Keratinocyte (primary cell): ENCODE results near the gene ADGRL3. TPM values are rescaled to one million over a fixed set of nuclear protein-coding genes. Genes with fewer than 3 reads are reported as not detected.

Source experiments
- DNase-seq: peaks from one replicate; pipeline ENCODE4 v3.0.0-alpha.2; 2011; ENCODE audit warnings: low read depth, missing footprints, low spot score
- FAIRE-seq: peaks from 2 replicates; lab custom pipeline; 2011; peaks lifted over from hg19 to GRCh38; lab: Jason Lieb, UNC
- H2AFZ ChIP-seq: 2 replicates; pipeline ENCODE4 v1.6.0; 2012; ENCODE audit warnings: low read length, control low read depth, inconsistent platforms; ENCODE audit not compliant: control insufficient read depth
- H3K27ac ChIP-seq: 2 replicates; pipeline ENCODE4 v1.5.1; 2011; ENCODE audit warnings: low read length; ENCODE audit not compliant: control insufficient read depth, insufficient read depth
- H3K27me3 ChIP-seq: 3 replicates; pipeline ENCODE4 v1.6.0; 2011; ENCODE audit warnings: low read length; ENCODE audit not compliant: control insufficient read depth, insufficient read depth; ENCODE audit errors: extremely low read depth
- H3K36me3 ChIP-seq, 2 experiments: 2 replicates in 1 of 2; 3 replicates in 1 of 2; pipeline ENCODE4 v1.5.1; 2011; ENCODE audit warnings: low read length in 2 of 2, mild to moderate bottlenecking in 1 of 2; ENCODE audit not compliant: control insufficient read depth in 2 of 2, insufficient read depth in 2 of 2; ENCODE audit errors: extremely low read depth in 1 of 2
- H3K4me1 ChIP-seq: 3 replicates; pipeline ENCODE4 v1.5.1; 2011; ENCODE audit warnings: low read length; ENCODE audit not compliant: control insufficient read depth, insufficient read depth; ENCODE audit errors: extremely low read depth
- H3K4me2 ChIP-seq: 3 replicates; pipeline ENCODE4 v1.6.0; 2011; ENCODE audit warnings: low read depth, low read length; ENCODE audit not compliant: control insufficient read depth, insufficient read depth; ENCODE audit errors: extremely low read depth
- H3K4me3 ChIP-seq, 3 experiments: fragments of 200-600 bp in 1 of 3; sonication (generic) in 1 of 3; 2 replicates in 2 of 3; 3 replicates in 1 of 3; pipeline ENCODE4 v1.5.1; 2011 to 2016; ENCODE audit warnings: low read length in 3 of 3, mild to moderate bottlenecking in 3 of 3, control low read depth in 2 of 3, inconsistent platforms in 1 of 3, low read depth in 1 of 3, mixed read lengths in 1 of 3, mixed run types in 1 of 3, moderate library complexity in 1 of 3; ENCODE audit not compliant: control insufficient read depth in 2 of 3, insufficient read depth in 2 of 3; ENCODE audit errors: extremely low read depth in 1 of 3
- H3K79me2 ChIP-seq: 2 replicates; pipeline ENCODE4 v1.6.0; 2012; ENCODE audit warnings: low read length; ENCODE audit not compliant: control insufficient read depth, insufficient read depth
- H3K9ac ChIP-seq: 3 replicates; pipeline ENCODE4 v1.6.0; 2011; ENCODE audit warnings: low read length; ENCODE audit not compliant: control insufficient read depth, insufficient read depth; ENCODE audit errors: extremely low read depth
- H3K9me1 ChIP-seq: 3 replicates; pipeline ENCODE4 v1.6.0; 2011; ENCODE audit warnings: low read length; ENCODE audit not compliant: control insufficient read depth, insufficient read depth; ENCODE audit errors: extremely low read depth
- H3K9me3 ChIP-seq: 2 replicates; pipeline ENCODE4 v1.5.1; 2012; ENCODE audit warnings: low read depth, low read length; ENCODE audit not compliant: control insufficient read depth
- H4K20me1 ChIP-seq: 3 replicates; pipeline ENCODE4 v1.6.0; 2011; ENCODE audit warnings: low read length; ENCODE audit not compliant: control insufficient read depth, insufficient read depth; ENCODE audit errors: extremely low read depth
- EZH2 ChIP-seq: IDR thresholded peaks from one replicate; pipeline ENCODE4 v1.6.1; 2012; ENCODE audit warnings: inconsistent platforms, mild to moderate bottlenecking, low read length, moderate library complexity
- dilution Hi-C: fragments of 300-500 bp; cut with MboI; formaldehyde crosslinking; loops from one replicate; pipeline ENCODE4 v1.7.0; 2020; ENCODE audit warnings: low sequenced_read_pairs; ENCODE audit not compliant: extremely low pct_ligation_motif_present
- polyA plus RNA-seq, 5 experiments: library from polyadenylated mRNA; depleted of rRNA in 3 of 5; stranded (reverse) in 3 of 5; stranded (forward) in 1 of 5; unstranded in 1 of 5; fragments of >200 nt; gene quantifications; 1 replicate in 1 of 5; 2 replicates in 3 of 5; 3 replicates in 1 of 5; pipeline versions ENCODE4 v1.2.1 to v1.2.3, GENCODE V29; 2011 to 2012; ENCODE audit warnings: missing spikeins in 2 of 5, low read depth in 1 of 5, low replicate concordance in 1 of 5
- TF ChIP-seq, protein P1 (sequence below), 3 experiments: IDR thresholded peaks in 1 of 3; conservative IDR thresholded peaks in 1 of 3; optimal IDR thresholded peaks in 1 of 3; 2 replicates in 2 of 3; 3 replicates in 1 of 3; pipeline versions ENCODE3 to v1.5.1; 2011; ENCODE audit warnings: low read length in 3 of 3, mild to moderate bottlenecking in 3 of 3, moderate library complexity in 2 of 3, control low read depth in 1 of 3, inconsistent platforms in 1 of 3; ENCODE audit not compliant: insufficient read depth in 2 of 3; ENCODE audit errors: extremely low read depth in 1 of 3

Gene ADGRL3
- polyA plus RNA-seq, 1 donor (not counting 4 experiments of a cell fraction or from before 2014, with no cell fraction given): 0.18 TPM

DNA sequence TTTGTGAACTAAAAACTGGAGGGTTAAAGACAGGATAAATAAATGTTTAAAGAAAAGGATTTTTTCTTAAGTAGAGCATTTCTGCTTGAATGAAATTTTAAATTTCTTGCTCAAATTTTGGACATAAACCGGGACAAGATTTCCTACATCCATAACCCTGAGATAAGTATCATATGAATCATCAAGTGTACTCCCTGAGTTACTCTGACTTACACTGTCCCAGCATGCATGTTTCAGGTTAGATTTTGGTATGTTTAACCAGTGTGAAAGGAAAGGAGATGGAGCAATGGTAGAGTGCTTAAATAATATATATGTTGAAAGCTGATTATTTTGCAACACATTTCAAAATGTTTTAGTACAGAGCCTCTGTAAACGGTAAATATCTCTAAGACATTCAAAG lies 175.2 kb downstream of the ADGRL3 start:
- Histone ChIP-seq H3K9me1 (no peaks in the 10 kb centered on the region), H3K79me2 (no peaks in the 10 kb centered on the region), H4K20me1 (no peaks in the 10 kb centered on the region), H2AFZ (no peak overlapping the region), H3K36me3 (no peaks in the 10 kb centered on the region), H3K27ac (peak overlapping the region; percentile 10), H3K9me3 (no peaks in the 10 kb centered on the region), H3K27me3 (no peaks in the 10 kb centered on the region), H3K9ac (no peak overlapping the region), H3K4me3 (no peak overlapping the region), H3K4me1 (peaks cover 24% of the 10 kb centered on the region), H3K4me2 (peak overlapping the region; percentile 30)
- peak; percentile 15 for DNase-seq
- no peak for TF ChIP-seq EZH2
- TF ChIP-seq, protein P1, sequence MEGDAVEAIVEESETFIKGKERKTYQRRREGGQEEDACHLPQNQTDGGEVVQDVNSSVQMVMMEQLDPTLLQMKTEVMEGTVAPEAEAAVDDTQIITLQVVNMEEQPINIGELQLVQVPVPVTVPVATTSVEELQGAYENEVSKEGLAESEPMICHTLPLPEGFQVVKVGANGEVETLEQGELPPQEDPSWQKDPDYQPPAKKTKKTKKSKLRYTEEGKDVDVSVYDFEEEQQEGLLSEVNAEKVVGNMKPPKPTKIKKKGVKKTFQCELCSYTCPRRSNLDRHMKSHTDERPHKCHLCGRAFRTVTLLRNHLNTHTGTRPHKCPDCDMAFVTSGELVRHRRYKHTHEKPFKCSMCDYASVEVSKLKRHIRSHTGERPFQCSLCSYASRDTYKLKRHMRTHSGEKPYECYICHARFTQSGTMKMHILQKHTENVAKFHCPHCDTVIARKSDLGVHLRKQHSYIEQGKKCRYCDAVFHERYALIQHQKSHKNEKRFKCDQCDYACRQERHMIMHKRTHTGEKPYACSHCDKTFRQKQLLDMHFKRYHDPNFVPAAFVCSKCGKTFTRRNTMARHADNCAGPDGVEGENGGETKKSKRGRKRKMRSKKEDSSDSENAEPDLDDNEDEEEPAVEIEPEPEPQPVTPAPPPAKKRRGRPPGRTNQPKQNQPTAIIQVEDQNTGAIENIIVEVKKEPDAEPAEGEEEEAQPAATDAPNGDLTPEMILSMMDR (optimal IDR thresholded peaks at IDR 0.05 in 1 of 3, IDR thresholded peaks at IDR 0.05 in 1 of 3, conservative IDR thresholded peaks at IDR 0.05 in 1 of 3; ENCODE audit: extremely low read depth in 1 of 3, insufficient read depth in 2 of 3, low read length in 3 of 3): no peak
- FAIRE-seq: peak; percentile 76
- dilution Hi-C loops: no loop called here

DNA sequence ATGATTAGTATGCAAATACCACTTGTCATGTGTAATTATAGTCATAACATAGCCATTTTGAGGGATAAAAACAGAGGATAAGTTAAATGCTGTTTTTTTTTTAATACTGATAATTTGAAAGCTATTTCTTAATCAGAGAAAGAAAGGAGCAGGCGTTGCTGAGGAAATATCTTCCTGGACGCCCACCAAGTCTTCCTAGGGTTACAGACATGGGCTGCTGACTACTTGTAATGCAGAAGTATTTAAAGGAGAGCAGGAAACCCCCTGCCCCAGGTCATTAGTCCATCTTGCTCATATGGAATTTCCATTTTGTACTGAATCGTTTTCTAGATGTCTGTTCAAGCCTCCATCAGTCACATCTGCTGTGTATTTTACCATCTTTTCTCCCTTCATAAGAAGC lies 176.2 kb downstream of the ADGRL3 start:
- dilution Hi-C loops: no loop called here
- Histone ChIP-seq H3K9me1 (no peaks in the 10 kb centered on the region), H3K27ac (no peak overlapping the region), H3K4me3 (no peak overlapping the region), H4K20me1 (no peaks in the 10 kb centered on the region), H3K9me3 (no peaks in the 10 kb centered on the region), H3K27me3 (no peaks in the 10 kb centered on the region), H3K79me2 (no peaks in the 10 kb centered on the region), H2AFZ (peak overlapping the region; percentile 10), H3K9ac (no peak overlapping the region), H3K4me1 (peaks cover 24% of the 10 kb centered on the region), H3K4me2 (no peak overlapping the region), H3K36me3 (no peaks in the 10 kb centered on the region)
- no peak for TF ChIP-seq EZH2
- TF ChIP-seq, protein P1 (optimal IDR thresholded peaks at IDR 0.05 in 1 of 3, IDR thresholded peaks at IDR 0.05 in 1 of 3, conservative IDR thresholded peaks at IDR 0.05 in 1 of 3; ENCODE audit: extremely low read depth in 1 of 3, insufficient read depth in 2 of 3, low read length in 3 of 3): no peak
- FAIRE-seq: no peak
- DNase-seq: no peak
